ENCODE measurements around the gene CCT8L2. TPM values are rescaled to one million over a fixed set of nuclear protein-coding genes. Genes with fewer than 3 reads are reported as not detected.
A peak's percentile ranks its signal among the peaks of the same experiment; 100 is the strongest.
"Not testable (repeated sequence)": the region's sequence is repeated elsewhere in the genome, so short reads cannot be mapped to it uniquely, and the experiment has no call there.

The CCT8L2 gene, protein sequence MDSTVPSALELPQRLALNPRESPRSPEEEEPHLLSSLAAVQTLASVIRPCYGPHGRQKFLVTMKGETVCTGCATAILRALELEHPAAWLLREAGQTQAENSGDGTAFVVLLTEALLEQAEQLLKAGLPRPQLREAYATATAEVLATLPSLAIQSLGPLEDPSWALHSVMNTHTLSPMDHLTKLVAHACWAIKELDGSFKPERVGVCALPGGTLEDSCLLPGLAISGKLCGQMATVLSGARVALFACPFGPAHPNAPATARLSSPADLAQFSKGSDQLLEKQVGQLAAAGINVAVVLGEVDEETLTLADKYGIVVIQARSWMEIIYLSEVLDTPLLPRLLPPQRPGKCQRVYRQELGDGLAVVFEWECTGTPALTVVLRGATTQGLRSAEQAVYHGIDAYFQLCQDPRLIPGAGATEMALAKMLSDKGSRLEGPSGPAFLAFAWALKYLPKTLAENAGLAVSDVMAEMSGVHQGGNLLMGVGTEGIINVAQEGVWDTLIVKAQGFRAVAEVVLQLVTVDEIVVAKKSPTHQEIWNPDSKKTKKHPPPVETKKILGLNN
- not detected for total RNA-seq
- long read RNA-seq = 0 reads

DNA sequence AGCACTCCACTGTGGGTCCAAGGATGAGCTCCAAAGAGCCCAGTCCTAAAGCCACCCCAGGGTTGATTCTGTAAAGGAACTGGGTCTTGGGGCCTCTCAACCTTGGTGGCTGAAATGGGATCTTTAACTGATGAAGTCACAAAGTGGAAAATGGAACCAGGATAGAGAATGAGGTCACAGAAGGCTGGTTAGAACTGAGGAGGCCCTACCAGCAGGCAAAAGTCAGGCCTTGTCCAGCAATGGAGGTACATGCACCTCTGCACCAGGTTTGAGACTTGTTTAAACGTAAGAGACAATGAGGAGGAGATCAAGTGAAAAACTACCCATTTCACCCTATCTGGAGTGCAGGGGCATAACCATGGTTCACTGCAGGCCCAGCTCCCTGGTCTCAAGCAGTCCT lies at the start of gene CCT8L2:
Gene CCT8L2 (minus strand): TSS at position 101 of the 400 bp plus-strand sequence. CDS start 260 bp downstream, outside the sequence.
- DNase-seq; ATAC-seq (ENCODE audit: poor library complexity); intact Hi-C loops (cut with DNase I): not testable (repeated sequence)

DNA sequence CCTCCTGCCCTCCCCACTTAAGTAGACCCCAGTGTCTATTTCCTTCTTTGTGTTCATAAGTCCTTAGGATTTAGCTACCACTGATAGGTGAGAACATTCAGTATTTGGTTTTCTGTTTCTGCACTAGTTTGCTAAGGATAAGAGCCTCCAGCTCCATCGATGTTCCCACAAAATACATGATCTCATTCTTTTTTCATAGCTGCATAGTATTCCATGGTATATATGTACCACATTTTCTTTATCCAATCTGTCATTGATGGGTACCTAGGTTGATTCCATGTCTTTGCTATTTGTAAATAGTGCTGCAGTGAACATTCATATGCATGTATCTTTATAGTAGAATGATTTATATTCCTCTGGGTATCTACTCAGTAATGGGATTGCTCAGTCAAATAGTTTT lies 42.8 kb upstream of the CCT8L2 start:
- DNase-seq; intact Hi-C loops (cut with DNase I); ATAC-seq (ENCODE audit: poor library complexity): not testable (repeated sequence)

DNA sequence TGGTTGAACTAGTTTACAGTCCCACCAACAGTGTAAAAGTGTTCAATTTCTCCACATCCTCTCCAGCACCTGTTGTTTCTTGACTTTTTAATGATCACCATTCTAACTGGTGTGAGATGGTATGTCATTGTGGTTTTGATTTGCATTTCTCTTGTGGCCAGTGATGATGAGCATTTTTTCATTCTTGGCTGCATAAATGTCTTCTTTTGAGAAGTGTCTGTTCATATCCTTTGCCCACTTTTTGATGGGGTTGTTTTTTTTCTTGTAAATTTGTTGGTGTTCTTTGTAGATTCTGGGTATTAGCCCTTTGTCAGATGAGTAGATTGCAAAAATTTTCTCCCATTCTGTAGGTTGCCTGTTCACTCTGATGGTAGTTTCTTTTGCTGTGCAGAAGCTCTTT lies 41.5 kb upstream of the CCT8L2 start:
- ATAC-seq (ENCODE audit: poor library complexity); DNase-seq; intact Hi-C loops (cut with DNase I): not testable (repeated sequence)

DNA sequence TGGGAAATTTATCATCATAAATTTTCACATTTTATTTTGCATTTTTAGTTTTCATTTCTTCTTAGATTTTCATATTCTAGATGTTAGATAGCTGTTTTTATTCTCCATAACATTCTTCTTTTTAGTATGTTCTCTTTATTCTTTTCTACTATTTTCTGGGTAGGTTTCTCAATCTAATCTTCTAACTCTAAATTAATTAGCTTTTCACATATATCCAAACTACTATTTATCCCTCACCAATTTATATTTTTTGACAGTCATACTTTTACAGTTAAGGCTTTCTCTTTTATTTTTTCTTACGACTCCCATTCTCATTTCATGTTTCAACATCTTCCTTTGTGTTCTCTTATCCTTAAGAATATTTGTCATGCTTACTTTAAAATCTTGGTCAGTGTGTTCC lies 35.9 kb upstream of the CCT8L2 start:
- ATAC-seq (ENCODE audit: poor library complexity); intact Hi-C loops (cut with DNase I); DNase-seq: not testable (repeated sequence)

DNA sequence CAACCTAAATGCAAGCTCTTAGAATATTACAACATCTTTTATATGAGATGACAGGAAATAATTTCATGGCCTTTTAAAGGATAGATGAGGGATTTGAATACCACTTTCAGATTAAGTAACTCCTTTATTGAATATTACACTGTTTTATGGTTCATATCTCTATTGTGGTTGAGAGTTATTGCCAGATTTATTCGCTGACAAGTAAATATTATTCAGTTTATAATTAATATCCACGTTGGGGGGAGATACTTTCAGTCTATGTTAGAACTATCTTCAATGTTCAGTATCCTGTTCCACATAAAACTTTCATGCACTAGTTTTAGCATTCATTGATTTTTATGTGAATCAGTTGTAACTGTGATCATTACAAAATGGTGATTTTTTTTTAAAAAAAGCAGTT lies 32.4 kb upstream of the CCT8L2 start:
- intact Hi-C loops (cut with DNase I); DNase-seq; ATAC-seq (ENCODE audit: poor library complexity): not testable (repeated sequence)

DNA sequence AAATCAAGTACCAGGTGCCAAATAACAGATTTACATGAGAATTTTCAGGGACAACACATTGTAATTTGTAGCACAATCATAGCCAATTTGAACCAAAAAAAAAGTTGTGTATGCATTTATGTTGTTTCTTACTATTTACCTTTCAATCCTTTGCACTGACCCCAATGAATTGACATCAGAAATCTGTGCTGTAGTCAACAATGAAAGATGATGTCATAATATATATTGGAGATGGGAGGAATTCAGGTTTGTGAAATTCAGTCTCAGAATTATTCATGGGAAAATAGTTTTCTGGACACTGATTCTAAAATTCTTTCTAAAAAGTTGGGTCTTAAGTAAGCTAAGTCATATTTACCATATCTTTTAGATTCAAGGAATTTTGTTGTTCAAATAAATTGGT lies 31.0 kb upstream of the CCT8L2 start:
- ATAC-seq (ENCODE audit: poor library complexity); intact Hi-C loops (cut with DNase I); DNase-seq: not testable (repeated sequence)

DNA sequence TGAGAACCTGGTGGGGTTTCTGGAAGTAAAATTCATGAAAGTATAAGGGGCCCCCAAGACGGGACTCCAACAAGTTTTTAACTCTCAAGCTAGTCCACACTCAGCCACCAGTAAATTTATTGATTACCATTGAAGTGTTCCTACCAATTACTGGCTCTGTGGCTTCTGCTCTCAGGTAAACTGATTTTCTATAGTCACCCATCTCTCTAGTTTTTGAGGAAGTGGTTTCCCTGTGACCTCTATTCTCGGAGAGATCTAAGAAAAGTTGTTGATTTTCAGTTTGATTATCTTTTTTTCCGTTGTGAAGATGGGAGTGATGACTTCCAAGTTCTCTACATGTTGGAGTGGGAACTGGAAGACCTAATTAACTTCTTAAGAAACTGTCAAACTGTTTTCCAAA lies 24.9 kb upstream of the CCT8L2 start:
- ATAC-seq (ENCODE audit: poor library complexity) = not testable (repeated sequence)

DNA sequence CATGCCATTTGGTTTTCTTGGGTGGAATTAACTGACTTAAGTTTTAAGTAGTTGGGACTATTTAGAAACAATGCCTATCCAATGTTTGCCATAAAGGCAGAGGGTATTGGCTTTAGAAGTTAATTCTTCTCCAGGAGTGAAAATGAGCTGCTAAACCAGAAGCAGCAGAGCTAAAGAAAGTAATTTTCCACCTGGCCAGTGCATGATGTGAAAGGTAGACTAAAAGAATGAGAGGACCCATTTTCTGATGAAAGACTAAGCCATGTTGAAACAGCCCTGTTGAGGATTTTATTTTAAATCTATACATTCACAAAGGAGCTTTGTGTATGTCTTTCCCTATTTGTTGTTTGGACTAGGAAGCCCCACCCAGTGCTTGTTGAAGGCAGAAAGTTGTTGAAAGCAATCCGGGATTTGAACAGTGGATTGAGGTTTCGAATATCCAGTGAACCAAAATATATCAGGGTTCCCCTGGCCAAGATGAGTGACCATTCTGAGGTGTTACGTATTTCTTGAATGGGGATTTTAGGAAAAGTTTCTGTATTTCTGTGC lies 23.9 kb upstream of the CCT8L2 start:
- ATAC-seq (ENCODE audit: poor library complexity); intact Hi-C loops (cut with DNase I); DNase-seq: not testable (repeated sequence)

More for the DNA sequence above, 24.9 kb upstream of the CCT8L2 start:
- DNase-seq; intact Hi-C loops (cut with DNase I): not testable (repeated sequence)

DNA sequence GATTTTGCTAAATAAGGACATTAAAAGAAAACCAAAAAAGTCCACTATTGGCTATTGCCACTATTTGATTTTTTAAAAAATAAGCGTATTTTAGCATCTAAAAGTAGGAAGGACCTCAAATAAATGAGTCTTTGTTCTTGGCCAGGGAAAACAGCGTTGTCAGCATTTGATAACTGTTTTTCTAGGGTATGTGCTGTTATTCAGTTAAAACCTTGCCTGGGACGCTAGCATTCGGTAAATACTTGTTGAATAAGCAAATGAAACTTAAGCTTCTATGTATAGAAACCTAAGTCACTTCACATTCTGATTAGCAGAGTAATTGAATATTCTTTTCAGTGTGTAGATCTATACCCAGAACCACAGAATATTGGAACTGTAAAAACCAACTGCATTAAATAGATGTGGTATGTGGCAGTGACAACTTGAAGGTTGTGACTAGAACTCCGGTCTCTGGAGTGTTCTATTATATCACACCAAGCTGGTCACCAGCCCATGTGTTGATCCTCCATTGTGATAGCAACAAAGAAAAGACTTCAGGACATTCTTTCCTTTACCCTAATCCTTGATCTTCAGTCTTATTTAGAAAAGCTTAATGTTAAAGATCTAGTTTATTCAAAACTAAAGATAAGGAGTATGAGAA lies 23.1 kb upstream of the CCT8L2 start:
- DNase-seq; intact Hi-C loops (cut with DNase I); ATAC-seq (ENCODE audit: poor library complexity): not testable (repeated sequence)

DNA sequence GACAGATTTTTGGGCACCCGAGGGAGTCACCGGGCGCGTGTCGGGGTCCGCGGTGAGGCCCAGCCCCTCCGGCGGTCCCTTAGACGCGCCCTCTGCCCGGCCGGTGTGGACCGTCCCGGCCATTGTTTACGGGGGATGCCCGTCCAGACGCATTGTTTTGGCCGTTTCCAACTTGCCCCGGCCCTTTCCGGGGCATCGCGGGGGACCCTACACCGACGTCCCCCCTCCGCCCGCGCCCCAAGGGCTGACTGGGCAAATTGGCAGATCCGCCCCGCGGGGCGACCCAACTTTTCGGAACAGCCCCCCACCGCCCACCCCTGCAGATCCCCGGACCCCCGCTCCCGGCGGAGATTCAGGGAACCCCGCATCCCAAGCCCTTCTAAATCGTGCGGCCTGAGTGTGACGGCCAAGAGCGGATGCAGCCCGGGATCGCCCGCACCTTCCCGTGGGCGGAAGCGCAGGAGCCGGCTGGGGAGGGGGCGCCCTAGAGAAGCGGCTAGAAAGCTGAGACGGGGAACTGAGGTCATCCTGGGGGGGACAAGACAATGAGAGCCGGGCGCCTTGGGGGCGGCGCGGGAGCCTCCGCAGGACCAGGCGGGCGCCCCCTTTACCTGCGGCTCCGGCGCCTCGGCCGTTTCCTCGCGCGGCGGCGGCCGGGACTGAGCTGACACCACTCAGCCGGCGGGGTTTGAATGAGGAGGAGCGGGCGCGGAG lies 17.1 kb upstream of the CCT8L2 start:
- intact Hi-C loops (cut with DNase I) = no loop called here
- DNase-seq = no peak
- ATAC-seq (ENCODE audit: poor library complexity) = no peak

DNA sequence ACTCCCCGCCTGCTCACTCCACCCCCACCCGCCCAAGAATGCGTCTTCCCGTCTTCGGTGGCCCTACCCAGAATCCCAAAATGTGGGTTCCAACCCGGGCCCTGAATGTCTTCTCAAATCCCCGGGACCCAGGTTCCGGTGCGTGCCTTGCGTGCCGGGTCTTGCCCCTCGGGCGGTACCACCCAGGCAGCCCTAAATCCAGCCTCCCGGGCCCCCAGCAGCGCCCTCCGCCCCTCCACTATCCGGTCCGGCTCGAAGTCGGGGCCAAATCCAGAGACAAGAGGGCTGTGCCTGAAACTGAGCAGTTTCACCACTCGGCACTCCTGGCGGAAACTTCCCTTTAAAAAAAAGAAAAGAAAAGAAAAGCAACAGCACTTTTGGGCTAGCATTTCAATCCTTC lies 16.3 kb upstream of the CCT8L2 start:
- intact Hi-C loops (cut with DNase I) = no loop called here
- peak; percentile 41 for ATAC-seq (ENCODE audit: poor library complexity)
- DNase-seq = peak; percentile 41

DNA sequence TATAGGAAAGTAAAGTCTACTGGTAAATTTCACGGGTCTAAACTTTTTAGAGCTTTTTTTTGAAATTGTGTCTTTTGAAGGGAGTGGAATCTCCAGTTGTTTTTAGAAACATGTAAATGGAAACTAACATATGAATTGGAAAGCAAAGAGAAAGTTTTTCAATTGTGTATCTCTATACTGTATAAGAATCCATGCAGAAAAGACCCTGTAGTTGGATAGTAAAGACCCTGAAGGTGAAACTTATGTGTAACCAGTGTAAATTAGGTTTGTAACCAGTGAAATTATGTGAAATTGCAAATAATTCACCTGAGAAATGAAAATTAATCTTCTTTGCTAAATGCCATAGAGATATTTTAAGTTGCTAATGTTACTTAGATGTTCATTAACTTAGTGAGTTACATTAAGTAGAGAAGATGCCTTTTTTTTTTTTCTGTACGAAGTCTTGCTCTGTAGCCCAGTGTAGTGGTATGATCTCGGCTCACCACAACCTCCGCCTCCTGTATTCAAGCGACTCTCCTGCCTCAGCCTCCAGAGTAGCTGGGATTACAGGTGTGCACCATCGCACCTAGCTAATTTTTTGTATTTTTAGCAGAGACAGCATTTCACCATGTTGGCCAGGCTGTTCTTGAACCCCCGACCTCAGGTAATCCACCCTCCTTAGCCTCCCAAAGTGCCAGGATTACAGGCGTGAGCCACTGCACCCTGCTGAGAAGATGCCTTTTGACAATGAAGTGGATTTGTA lies 11.8 kb upstream of the CCT8L2 start:
- DNase-seq; intact Hi-C loops (cut with DNase I); ATAC-seq (ENCODE audit: poor library complexity): not testable (repeated sequence)

DNA sequence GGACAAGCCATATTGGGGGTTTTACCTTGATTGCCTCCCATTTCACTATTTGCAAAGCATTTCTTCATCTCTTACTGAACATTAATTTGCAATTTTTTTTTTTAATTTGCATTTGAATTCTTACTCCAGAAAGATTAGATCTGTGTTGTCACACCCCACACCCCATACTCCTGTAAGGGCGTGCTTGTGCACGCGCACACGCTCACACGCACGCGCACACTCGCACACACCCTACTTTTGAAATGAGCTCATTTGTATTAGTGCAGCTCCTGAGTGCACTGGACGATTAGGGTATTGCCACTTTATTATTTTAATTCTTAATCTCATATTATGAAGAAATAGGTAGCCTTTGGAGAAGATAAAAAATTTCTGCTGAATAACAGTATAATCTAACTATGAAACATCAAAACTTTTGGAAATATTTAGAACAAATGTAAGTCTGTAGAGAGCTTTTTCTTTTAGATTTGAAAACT lies 11.2 kb upstream of the CCT8L2 start:
- DNase-seq; intact Hi-C loops (cut with DNase I); ATAC-seq (ENCODE audit: poor library complexity): not testable (repeated sequence)

DNA sequence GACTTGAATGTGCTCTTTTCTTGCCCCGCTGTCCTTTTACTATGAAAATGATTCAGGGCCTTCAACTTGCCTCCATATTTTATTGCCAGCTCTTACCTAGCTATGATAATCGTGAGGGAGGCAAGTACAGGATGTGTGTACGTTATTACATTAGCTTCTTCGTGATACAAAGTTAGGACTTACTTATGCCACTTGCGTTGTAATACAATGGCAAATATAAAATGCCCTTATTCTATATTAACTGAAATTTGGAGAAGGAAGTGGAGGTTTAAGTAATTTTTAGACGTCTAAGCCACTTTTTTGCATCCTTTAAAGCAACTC lies 10.8 kb upstream of the CCT8L2 start:
- ATAC-seq (ENCODE audit: poor library complexity) (no peak), DNase-seq (no peak)
- intact Hi-C loops (cut with DNase I) = no loop called here

DNA sequence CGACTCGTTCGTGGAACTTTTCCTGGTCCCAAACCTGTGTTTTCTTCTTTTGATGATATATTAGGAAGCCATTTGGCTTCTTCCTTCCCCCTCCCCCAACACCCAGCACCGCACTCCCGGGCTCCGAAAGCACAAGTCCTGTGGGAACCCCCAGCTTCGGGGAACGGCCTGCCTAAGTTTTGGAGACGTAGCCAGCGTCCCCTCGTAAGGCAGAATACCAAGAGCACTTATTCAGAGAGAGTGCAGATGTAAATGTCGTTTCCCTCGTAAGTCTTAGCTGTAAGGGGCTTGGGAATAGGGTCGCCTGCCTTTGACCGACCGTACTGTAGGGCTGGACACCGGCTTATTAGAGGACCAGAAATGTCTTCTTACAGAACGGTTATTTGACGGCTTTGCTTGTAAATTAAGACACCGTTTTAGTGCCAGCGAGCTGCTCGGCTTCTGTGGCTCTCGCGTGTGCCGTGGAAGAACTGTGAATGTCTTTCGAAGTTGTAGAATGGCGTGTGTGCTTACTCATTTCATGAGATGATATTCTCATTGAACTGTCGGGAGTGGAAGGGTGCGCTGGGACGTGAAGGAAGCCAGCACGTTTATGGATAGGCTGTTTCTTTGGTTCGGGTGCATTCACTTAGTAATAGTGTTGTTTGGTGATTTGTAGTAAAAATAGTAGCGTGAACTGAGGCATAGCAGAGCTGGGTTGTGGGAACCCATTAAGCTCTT lies 10.3 kb upstream of the CCT8L2 start:
- DNase-seq; ATAC-seq (ENCODE audit: poor library complexity); intact Hi-C loops (cut with DNase I): not testable (repeated sequence)

DNA sequence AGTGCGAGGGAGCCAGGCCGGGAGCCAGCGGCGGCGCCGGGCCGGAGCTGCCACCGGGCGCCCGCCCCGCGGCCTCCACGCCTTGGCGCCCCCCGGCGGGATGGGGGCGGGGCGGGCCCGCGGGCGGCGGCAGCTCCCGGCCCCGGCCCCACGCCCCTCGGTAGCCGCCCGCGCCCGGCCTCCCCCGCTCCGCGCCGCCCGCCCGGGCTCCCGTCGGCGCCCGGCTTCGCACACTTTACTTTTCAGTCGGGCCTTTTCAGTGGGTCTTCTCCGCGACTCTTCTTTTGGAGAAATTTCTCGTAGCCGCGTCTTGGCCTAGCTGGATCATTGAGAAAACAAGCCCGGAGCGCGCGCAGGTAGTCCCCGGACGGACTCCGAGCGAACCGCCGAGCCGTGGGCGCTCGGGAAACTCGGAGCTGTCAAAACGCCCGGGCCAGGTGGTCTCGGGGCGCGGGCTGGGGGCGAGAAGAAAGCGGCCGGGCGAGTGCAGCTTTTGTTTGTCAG lies 9.7 kb upstream of the CCT8L2 start:
- DNase-seq; intact Hi-C loops (cut with DNase I); ATAC-seq (ENCODE audit: poor library complexity): not testable (repeated sequence)

Measured in Right ventricle myocardium superior (tissue), 1 donor.